ENCODE results near the gene TMOD4. TPM values are rescaled to one million over a fixed set of nuclear protein-coding genes. Genes with fewer than 3 reads are reported as not detected.

The TMOD4 gene
- polyA plus RNA-seq, 1 donor from 2014 or later = 1.0 TPM

DNA sequence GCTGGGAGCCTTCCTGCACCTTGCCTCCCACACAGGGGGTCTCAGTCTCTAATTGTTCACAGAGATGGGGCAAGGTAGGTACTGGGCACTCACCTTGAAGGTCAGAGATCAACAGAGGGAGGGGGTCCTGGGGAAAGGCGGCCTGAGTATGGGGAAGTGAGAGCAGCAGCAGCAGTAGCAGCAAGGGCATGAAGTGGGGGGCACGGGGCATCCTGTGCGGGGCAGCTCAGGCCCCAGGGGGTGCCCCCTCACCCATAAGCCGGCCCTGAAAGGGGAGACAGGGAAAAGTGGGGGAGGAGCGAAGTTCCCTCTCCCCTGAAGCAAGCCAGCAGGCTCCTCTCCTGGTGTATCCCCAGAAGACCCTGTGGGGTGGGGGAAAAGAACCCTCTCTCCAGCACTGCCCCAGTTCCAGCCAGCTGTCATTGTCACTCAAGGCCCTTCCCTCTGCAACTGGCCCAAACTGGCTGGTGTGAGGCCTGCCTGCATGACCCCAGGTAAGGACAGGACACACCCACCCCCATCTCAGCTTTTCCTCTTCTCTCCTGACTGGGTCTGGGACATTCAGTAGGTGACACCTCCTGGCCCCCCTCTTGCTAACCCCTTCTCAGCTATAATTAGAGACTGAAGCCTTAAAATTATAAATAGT is 33.2 kb downstream of the TMOD4 start:
- H3K9me3 Mint-ChIP-seq = no peaks in the 10 kb centered on the region
- no peak overlapping the region for H3K27ac Mint-ChIP-seq
- H3K36me3 Mint-ChIP-seq = no peaks in the 10 kb centered on the region
- H3K4me1 Mint-ChIP-seq = peaks cover 0 to 8% (median 7%) of the 10 kb centered on the region in 3 donors
- peaks cover 4% of the 10 kb centered on the region for H3K27me3 Mint-ChIP-seq
- no peak overlapping the region for H3K4me3 Mint-ChIP-seq

DNA sequence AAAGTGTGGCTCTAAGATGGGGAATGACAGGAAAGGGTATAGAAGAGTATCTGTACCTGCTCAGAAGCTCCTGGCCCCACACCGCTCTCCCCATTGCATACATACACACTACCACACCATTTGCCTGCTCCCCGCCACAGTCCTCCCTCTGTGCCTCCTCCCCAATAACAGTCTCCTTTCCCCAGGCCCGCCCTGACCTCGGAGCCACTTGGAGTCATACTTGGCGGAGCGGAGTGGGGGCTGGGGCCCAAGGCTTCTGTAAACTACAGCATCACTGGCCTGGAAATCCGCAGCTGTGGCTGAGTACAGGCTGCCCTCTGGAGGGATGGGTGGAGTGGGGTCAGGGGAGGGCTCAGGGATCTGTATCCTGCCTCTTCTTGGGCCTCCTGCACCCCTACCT is 38.0 kb downstream of the TMOD4 start:
- Mint-ChIP-seq H3K27me3 (no peaks in the 10 kb centered on the region), H3K9me3 (no peaks in the 10 kb centered on the region), H3K4me3 (no peak overlapping the region), H3K36me3 (no peaks in the 10 kb centered on the region), H3K27ac (no peak overlapping the region), H3K4me1 (no peaks in the 10 kb centered on the region)

DNA sequence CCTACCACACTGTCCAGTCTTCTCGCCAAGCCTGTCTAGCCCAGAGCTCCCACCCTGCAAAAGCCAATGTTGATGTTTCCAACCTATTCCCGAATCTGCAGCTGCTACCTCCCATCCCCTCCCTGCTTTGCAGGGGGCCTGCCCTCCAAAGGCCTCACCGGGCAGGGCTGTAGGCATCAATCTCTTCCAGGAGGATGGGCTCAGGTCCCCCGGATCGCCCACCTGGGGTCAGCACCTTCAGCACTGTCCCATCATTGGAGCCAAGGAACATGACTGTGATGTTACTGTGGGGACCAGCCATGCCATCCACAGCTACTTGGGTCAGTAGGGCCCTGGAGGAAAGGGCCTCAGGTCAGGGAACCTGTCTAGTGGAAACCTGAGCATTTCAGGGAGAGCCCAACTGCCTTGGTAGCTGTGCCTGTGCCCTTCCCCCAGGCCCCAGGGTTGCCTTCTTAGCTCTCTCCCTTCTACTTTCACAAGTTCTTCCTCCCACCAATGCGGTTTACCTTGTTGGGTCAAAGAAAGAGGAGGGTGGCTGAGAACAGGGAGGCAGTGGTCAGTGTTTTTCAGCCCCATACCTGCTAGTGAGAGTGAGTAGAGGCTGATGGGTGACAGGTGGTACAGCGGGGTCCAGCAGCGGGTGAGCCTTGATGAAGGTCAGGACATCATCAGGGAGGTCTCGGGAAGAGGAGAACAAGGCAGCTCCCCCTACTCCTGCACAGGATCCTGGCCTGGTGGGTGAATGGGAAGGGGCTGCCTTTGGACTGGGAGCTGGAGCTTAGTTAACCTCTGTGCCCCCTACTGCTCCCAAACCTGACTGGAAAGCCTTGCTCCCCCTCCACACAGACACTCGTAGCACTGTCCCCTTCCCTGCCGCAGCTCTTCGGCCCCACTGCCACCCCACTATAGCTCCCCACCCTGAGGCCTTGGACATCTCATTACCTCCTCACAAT is 40.1 kb downstream of the TMOD4 start:
- H3K36me3 Mint-ChIP-seq = no peaks in the 10 kb centered on the region
- H3K27me3 Mint-ChIP-seq = no peaks in the 10 kb centered on the region
- peak overlapping the region in 1 of 4 donors; percentile 47 for H3K4me3 Mint-ChIP-seq
- H3K4me1 Mint-ChIP-seq = peaks cover 1 to 6% (median 3%) of the 10 kb centered on the region in 3 donors
- no peaks in the 10 kb centered on the region for H3K9me3 Mint-ChIP-seq
- H3K27ac Mint-ChIP-seq = no peak overlapping the region

DNA sequence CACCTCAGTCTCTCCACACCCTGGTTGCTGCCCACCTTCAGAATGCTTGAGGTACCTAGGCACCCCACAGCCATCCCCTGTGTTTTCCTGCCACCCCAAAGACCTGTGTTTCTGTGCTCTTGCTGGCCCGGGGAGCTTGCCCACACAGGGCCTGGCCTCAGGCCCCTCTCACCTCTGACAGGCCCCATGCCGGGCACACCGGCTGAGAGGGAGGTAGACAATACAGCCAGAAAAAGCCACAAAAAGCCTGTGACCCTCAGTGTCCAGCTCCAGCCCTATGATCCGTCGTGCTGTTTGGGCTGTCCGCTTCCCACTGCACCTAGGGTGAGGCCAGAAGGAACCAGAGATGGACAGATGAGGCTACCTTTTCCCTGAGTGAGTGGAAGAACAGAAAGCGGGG is 40.8 kb downstream of the TMOD4 start:
- H3K9me3 Mint-ChIP-seq = no peaks in the 10 kb centered on the region
- peaks cover 2% of the 10 kb centered on the region for H3K27me3 Mint-ChIP-seq
- peaks cover 1 to 6% (median 6%) of the 10 kb centered on the region in 3 donors for H3K4me1 Mint-ChIP-seq
- no peaks in the 10 kb centered on the region for H3K36me3 Mint-ChIP-seq
- no peak overlapping the region for H3K27ac Mint-ChIP-seq
- no peak overlapping the region for H3K4me3 Mint-ChIP-seq

DNA sequence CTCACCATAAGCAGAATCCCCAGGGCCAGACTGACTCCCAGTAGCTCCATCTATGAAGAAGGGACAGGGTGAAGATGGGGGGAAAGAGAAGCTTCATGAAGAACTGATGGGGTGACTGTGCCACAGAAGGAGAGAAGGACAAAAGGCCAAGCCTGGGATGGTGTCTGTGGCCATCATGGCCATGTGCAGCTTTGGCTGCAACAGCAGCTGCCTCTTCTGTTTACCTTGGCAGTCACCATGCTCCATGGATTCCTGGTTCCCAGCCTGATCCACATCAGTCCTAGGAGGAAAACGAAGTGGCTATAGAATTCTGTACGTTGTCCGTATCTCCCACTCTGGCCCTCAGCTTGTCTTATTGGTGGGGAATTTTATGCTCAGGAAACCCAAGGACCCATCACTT is 41.4 kb downstream of the TMOD4 start:
- Mint-ChIP-seq H3K27ac (no peak overlapping the region), H3K4me1 (peaks cover 1 to 6% (median 6%) of the 10 kb centered on the region in 3 donors), H3K4me3 (peak overlapping the region in 1 of 4 donors; percentile 30), H3K27me3 (peaks cover 2% of the 10 kb centered on the region), H3K9me3 (no peaks in the 10 kb centered on the region), H3K36me3 (no peaks in the 10 kb centered on the region)

DNA sequence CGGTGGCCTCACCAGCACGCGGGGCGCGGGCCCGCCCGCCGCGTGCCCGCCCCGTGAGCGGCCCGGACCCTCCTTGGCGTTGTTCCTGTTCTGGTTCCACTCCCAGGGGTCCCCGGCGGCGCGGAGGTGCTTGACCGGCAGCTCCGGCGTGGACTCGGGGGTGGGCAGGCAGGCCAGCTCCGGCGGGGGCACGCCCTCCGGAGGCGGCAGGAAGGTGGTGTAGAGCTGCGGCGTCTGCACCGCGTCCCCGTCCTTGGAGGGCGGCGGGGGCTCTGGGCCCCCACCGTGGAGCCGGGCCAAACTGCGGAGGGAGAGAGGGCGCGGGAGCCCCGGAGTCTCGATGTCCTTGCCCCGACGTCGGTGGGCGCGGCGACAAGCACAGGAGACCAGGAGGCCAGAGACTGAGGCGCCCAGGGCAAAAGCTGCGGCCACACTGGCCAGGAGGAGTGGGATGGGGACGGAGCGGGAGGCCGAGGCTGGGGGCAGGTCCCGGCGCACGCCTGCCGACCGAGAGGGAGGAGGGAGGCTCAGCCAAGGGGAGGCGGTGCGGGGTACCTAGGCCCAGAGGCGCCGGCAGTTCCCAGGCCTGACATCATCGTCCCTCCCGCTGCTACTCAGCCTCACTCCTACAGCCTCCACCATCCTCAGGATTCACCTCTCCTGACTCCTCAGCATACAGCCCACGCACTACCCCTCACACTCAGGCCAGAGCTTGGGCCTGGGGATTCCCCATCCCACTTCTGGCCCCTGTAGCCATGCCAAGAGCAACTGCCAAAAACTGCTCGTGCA is 42.6 kb downstream of the TMOD4 start:
- no peaks in the 10 kb centered on the region for H3K9me3 Mint-ChIP-seq
- H3K4me1 Mint-ChIP-seq = peaks cover 1 to 6% (median 6%) of the 10 kb centered on the region in 3 donors
- peaks cover 2% of the 10 kb centered on the region for H3K27me3 Mint-ChIP-seq
- H3K36me3 Mint-ChIP-seq = no peaks in the 10 kb centered on the region
- H3K4me3 Mint-ChIP-seq = no peak overlapping the region
- H3K27ac Mint-ChIP-seq = no peak overlapping the region

DNA sequence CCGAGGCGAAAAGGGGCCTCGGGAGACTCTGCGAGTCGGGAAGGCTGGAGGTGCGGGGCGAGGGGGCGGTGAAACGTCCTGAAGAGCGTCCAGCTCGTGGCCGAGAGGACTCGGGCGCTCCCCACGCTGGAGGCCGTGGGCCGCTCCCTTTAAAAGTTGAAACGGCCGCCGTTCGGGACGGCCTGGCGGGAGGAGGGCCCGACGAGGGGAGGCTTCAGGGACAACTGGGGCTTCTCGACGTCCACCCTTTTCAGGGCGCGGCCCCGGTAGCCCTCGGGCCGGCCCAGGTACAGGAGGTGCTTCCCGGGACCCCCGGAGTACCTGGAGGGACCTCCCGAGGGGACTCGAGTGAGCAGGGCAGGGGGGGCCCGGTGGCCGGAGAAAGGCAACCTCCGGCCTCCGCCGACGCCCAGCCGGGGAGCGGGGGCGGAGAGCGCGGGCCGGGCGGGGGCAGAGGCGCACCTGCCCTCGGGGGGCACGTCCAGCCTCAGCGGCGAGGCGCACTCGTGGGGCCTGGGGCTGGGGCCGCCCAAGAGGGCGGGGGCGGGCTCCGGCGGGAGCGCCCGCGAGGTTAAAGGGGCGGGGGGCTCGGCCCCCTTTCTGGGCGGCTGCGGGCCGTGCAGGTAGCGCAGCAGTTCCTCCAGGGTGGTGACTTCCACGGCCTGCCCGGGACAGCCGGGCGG is 43.3 kb downstream of the TMOD4 start:
- Mint-ChIP-seq H3K36me3 (no peaks in the 10 kb centered on the region), H3K27me3 (peaks cover 2% of the 10 kb centered on the region), H3K4me3 (no peak overlapping the region), H3K9me3 (no peaks in the 10 kb centered on the region), H3K27ac (no peak overlapping the region), H3K4me1 (peaks cover 1 to 6% (median 6%) of the 10 kb centered on the region in 3 donors)

DNA sequence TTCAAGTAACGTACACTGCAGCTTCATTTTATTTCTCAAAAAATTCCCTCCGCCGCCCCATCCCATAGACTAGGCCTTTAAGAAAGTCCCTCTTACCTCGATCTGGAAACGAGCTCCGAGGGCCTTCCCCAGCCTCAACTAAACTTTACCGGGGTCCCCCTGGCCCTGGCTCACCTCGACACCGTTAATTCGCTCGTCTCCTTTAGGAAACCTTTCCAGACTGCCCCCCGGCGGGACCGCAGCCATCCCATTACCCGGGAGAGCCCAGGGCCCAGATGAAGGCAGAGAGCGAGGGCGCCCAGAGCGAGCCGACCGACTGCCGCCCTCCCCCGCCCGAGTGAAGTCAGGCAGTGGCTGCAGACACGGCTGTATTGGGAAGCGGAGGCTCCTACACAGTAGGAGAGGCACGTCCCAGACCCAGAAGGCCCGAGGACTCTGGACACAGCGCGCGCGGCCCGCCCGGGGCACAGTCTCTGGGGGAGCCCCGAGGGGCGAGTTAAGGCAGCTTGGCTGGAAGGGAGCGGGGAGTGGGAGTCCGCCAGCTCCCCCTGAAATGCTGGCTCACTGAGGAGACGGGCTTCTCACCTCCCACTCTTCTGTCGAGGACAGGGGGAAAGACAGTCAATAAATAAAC is 44.0 kb downstream of the TMOD4 start:
- no peaks in the 10 kb centered on the region for H3K9me3 Mint-ChIP-seq
- peak overlapping the region; percentile 69 to 92 (median 86) for H3K4me3 Mint-ChIP-seq
- peaks cover 2% of the 10 kb centered on the region for H3K27me3 Mint-ChIP-seq
- no peak overlapping the region for H3K27ac Mint-ChIP-seq
- no peaks in the 10 kb centered on the region for H3K36me3 Mint-ChIP-seq
- H3K4me1 Mint-ChIP-seq = peaks cover 1 to 6% (median 6%) of the 10 kb centered on the region in 3 donors

DNA sequence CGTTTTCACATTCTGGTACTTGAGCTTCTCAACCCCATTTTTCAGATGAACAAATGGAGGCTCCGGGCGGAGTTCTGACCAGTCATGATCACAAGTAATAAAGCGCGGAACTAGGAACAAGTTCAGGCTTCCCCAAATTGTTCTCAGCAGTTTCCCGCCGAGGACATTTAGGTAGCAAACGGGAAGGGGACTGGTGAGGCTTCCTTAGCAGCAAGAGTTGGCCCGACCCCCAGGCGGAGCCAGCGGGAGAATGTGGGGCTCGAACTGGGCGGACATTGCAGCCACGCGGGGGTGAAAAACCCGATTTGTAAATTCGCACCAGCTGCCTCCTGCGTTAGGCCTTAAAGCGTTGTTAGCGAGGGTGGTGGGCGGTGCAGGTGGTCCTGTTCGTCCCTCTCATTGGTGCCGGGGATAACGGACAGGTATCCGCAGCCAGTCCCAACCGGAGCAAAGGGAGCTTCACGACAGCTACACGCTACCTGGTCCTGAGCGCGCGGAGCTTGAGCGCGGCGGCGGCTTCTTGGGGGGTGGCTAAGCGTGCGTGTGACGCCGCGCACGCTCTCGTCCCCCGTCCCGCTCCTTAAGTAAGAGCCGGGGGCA is 44.7 kb downstream of the TMOD4 start:
- H3K4me3 Mint-ChIP-seq = peak overlapping the region; percentile 69 to 92 (median 86)
- peaks cover 2% of the 10 kb centered on the region for H3K36me3 Mint-ChIP-seq
- H3K9me3 Mint-ChIP-seq = no peaks in the 10 kb centered on the region
- H3K27ac Mint-ChIP-seq = peak overlapping the region in 1 of 3 donors; percentile 55
- peaks cover 2% of the 10 kb centered on the region for H3K27me3 Mint-ChIP-seq
- peaks cover 1 to 6% (median 6%) of the 10 kb centered on the region in 3 donors for H3K4me1 Mint-ChIP-seq

DNA sequence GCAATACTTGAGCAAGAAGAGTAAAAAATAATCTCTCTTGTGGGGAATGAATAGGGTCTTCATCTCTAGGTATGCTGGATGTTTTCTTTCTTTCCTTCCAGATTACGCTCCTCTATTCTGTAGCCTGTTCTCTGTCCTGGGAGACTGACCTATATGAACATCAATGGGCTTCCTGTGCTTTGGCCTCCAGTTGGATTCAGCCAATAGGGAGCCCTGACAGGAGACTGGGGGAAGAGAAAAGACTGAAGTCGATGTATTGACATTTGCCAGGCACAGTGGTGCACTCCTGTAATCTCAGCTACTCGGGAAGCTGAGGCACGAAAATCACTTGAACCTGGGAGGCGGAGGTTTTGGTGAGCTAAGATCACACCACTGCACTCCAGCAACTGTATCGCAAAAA is 47.0 kb downstream of the TMOD4 start:
- H3K4me3 Mint-ChIP-seq = no peak overlapping the region
- H3K9me3 Mint-ChIP-seq = no peaks in the 10 kb centered on the region
- H3K4me1 Mint-ChIP-seq = peaks cover 1 to 6% (median 6%) of the 10 kb centered on the region in 3 donors
- no peak overlapping the region for H3K27ac Mint-ChIP-seq
- peaks cover 2% of the 10 kb centered on the region for H3K36me3 Mint-ChIP-seq
- H3K27me3 Mint-ChIP-seq = peaks cover 2% of the 10 kb centered on the region

DNA sequence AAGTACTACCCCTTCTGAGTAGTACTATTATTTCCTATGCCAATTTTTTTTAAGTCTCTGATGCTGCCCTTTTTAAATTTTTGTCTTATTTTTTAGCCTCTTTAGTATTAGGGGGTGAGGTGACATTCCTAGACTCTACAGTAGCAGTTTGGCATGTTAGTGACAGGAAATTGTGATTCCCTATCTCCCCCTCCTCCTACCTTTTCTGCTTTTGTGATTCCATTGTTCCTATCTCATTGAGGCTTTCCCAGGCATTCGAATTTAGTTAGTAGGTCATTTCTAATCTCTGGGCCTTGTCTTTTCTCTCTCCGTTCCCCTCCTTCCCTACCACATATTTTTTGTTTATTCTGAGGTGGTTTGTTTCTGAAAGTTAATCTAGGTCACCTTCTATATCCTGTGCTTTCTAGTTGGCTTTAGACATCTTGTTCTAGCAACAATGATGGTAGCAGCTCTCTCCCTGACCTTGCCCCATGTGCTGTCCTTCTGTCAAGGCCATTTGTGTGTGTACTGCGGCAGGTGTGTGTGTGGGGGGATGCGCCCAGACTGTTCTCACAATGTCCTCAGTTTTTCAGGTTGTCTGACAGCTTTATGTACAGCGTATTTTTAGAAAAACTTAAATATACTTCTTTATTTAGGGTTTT is 50.9 kb downstream of the TMOD4 start:
- Mint-ChIP-seq H3K4me3 (no peak overlapping the region), H3K36me3 (peaks cover 7% of the 10 kb centered on the region), H3K27me3 (no peaks in the 10 kb centered on the region), H3K4me1 (no peaks in the 10 kb centered on the region), H3K9me3 (no peaks in the 10 kb centered on the region), H3K27ac (no peak overlapping the region)

All from IgD-negative memory B cell (primary cell).